GM12878 (cell line): ENCODE measurements around the gene ARID5B.

Experiments used
- CTCF ChIP-seq, 3 experiments: IDR thresholded peaks in 2 of 3; conservative IDR thresholded peaks in 1 of 3; 2 replicates each; pipeline ENCODE4 v1.5.1; 2011; ENCODE audit warnings: low read depth in 3 of 3, low read length in 3 of 3, mild to moderate bottlenecking in 3 of 3, control low read depth in 2 of 3, moderate library complexity in 2 of 3, inconsistent platforms in 1 of 3, mixed read lengths in 1 of 3; ENCODE audit not compliant: control insufficient read depth in 2 of 3, insufficient read depth in 1 of 3; ENCODE audit errors: extremely low read depth in 1 of 3
- EED ChIP-seq: sonication (generic); IDR thresholded peaks from 2 replicates; pipeline ENCODE4 v1.6.1; 2016; ENCODE audit warnings: antibody characterized with exemption, low read depth
- ETV6 ChIP-seq, 2 experiments: fragments of 450-650 bp in 1 of 2; IDR thresholded peaks in 1 of 2; conservative IDR thresholded peaks in 1 of 2; 2 replicates each; pipeline ENCODE4 v1.6.1; 2014; ENCODE audit warnings: antibody characterized with exemption in 1 of 2, borderline replicate concordance in 1 of 2, low read depth in 1 of 2, mild to moderate bottlenecking in 1 of 2, moderate library complexity in 1 of 2
- GABPA ChIP-seq: IDR thresholded peaks from 2 replicates; pipeline ENCODE4 v1.6.1; 2014; ENCODE audit warnings: antibody characterized with exemption, low read depth, mild to moderate bottlenecking, inconsistent platforms
- JUNB ChIP-seq: IDR thresholded peaks from 2 replicates; pipeline ENCODE4 v1.6.1; 2016; ENCODE audit warnings: antibody characterized with exemption, mild to moderate bottlenecking
- MYB ChIP-seq: fragments of 150-350 bp; IDR thresholded peaks from 2 replicates; pipeline ENCODE4 v1.6.1; 2014; ENCODE audit warnings: mild to moderate bottlenecking, low read depth, low read length, borderline replicate concordance
- POLR2AphosphoS5 ChIP-seq: IDR thresholded peaks from 2 replicates; pipeline ENCODE4 v1.6.1; 2011; ENCODE audit warnings: mild to moderate bottlenecking, low read length, inconsistent platforms

DNA sequence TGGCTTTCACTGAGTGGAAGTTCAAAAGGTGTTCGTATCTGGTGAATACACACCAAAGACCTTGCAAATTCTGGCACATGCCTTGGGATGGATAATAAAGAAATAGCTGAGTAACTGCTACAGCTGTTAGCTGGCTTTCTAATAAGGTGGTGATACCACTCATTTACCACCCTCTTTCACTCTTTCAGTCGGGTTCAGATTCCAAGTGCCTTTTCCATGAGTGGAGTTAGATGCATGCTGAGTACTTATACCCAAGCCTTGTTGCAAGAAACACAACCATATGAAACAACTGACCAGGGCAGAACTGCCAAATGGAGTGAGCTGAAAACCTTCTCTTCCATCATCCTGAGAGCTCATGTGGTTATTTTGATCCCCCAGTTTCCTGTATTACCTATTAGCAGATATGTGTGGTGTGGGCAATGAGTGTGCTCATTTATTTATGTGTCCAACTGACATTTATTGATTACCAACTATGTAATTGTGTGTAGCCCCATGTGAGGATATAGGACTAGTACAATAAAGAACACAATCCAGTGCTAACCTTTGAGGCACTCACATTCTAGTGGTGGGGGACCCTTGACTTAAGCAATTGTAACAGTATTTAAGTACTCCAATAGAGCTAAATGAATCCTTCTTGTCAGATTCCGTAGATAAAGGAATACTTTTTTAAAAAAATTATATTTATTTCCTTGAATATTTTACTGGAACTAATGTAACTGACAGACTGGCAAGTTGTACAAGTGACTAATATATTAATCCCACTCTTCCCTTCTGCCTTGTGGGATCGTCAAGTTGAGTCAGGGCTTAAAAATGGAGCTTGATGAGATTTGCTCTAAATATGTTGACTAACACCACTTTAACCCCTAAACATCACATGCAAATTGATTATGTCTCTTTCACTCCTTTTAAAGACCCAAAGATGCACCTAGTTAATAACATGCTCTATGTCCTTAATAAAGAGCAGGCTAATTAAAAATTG lies 124.7 kb downstream of the ARID5B start:
- TF ChIP-seq EED, result no peak
- no peak for TF ChIP-seq CTCF (IDR thresholded peaks at IDR 0.05 in 2 of 3, conservative IDR thresholded peaks at IDR 0.05 in 1 of 3; ENCODE audit: control insufficient read depth in 2 of 3, extremely low read depth in 1 of 3, insufficient read depth in 1 of 3, low read depth in 3 of 3, low read length in 3 of 3)
- TF ChIP-seq MYB, result no peak
- TF ChIP-seq POLR2AphosphoS5, result no peak
- no peak for TF ChIP-seq JUNB
- no peak for TF ChIP-seq ETV6 (conservative IDR thresholded peaks at IDR 0.05 in 1 of 2, IDR thresholded peaks at IDR 0.05 in 1 of 2; ENCODE audit: borderline replicate concordance in 1 of 2, low read depth in 1 of 2)
- TF ChIP-seq GABPA, result no peak
